Measurements from ENCODE around the gene UGT1A1.

UGT1A1 gene

GRCh38 chr2:233754872-233755611 is 5.0 kb upstream of the UGT1A1 start:
- H3K27ac ChIP-seq = no peak overlapping the region
- no peak for DNase-seq (ENCODE audit: low read depth, low spot score)
- no peak overlapping the region for H3K4me3 ChIP-seq
- H3K9ac ChIP-seq (ENCODE audit: insufficient read length) = no peak overlapping the region
- no peaks in the 10 kb centered on the region for H3K9me3 ChIP-seq (ENCODE audit: low read depth, low read length)
- no peaks in the 10 kb centered on the region for H3K36me3 ChIP-seq (ENCODE audit: insufficient read depth, low read length)
- TF ChIP-seq POLR2AphosphoS5 (IDR thresholded peaks at IDR 0.05; ENCODE audit: borderline replicate concordance, low read depth, low read length) = no peak
- no peak for TF ChIP-seq EZH2 (IDR thresholded peaks at IDR 0.05)
- TF ChIP-seq FOXP2 (optimal IDR thresholded peaks at IDR 0.05; ENCODE audit: control extremely low read depth, extremely low read length, insufficient read depth) = no peak

GRCh38 chr2:233756429-233757081 is 3.5 kb upstream of the UGT1A1 start:
- TF ChIP-seq EZH2 (IDR thresholded peaks at IDR 0.05) (no peak), POLR2AphosphoS5 (IDR thresholded peaks at IDR 0.05; ENCODE audit: borderline replicate concordance, low read depth, low read length) (no peak), FOXP2 (optimal IDR thresholded peaks at IDR 0.05; ENCODE audit: control extremely low read depth, extremely low read length, insufficient read depth) (no peak)
- DNase-seq (ENCODE audit: low read depth, low spot score) = no peak
- no peak overlapping the region for H3K4me3 ChIP-seq
- H3K9ac ChIP-seq (ENCODE audit: insufficient read length) = no peak overlapping the region
- H3K9me3 ChIP-seq (ENCODE audit: low read depth, low read length) = no peaks in the 10 kb centered on the region
- H3K36me3 ChIP-seq (ENCODE audit: insufficient read depth, low read length) = no peaks in the 10 kb centered on the region
- H3K27ac ChIP-seq = no peak overlapping the region

GRCh38 chr2:233758141-233758540 is 1.9 kb upstream of the UGT1A1 start:
- no peaks in the 10 kb centered on the region for H3K9me3 ChIP-seq (ENCODE audit: low read depth, low read length)
- H3K4me3 ChIP-seq = no peak overlapping the region
- DNase-seq (ENCODE audit: low read depth, low spot score) = no peak

GRCh38 chr2:233758849-233759248 is 1.2 kb upstream of the UGT1A1 start:
- no peak overlapping the region for H3K9ac ChIP-seq (ENCODE audit: insufficient read length)

More at GRCh38 chr2:233758141-233758540, 1.9 kb upstream of the UGT1A1 start:
- no peak overlapping the region for H3K9ac ChIP-seq (ENCODE audit: insufficient read length)
- H3K36me3 ChIP-seq (ENCODE audit: insufficient read depth, low read length) = no peaks in the 10 kb centered on the region
- H3K27ac ChIP-seq = no peak overlapping the region
- TF ChIP-seq POLR2AphosphoS5 (IDR thresholded peaks at IDR 0.05; ENCODE audit: borderline replicate concordance, low read depth, low read length) (no peak), FOXP2 (optimal IDR thresholded peaks at IDR 0.05; ENCODE audit: control extremely low read depth, extremely low read length, insufficient read depth) (no peak), EZH2 (IDR thresholded peaks at IDR 0.05) (no peak)

GRCh38 chr2:233761040-233761769 is 1.1 kb downstream of the UGT1A1 start:
- TF ChIP-seq EZH2 (IDR thresholded peaks at IDR 0.05) = no peak
- no peak for TF ChIP-seq FOXP2 (optimal IDR thresholded peaks at IDR 0.05; ENCODE audit: control extremely low read depth, extremely low read length, insufficient read depth)
- TF ChIP-seq POLR2AphosphoS5 (IDR thresholded peaks at IDR 0.05; ENCODE audit: borderline replicate concordance, low read depth, low read length) = no peak
- no peaks in the 10 kb centered on the region for H3K9me3 ChIP-seq (ENCODE audit: low read depth, low read length)
- no peak overlapping the region for H3K27ac ChIP-seq
- DNase-seq (ENCODE audit: low read depth, low spot score) = no peak
- no peak overlapping the region for H3K9ac ChIP-seq (ENCODE audit: insufficient read length)
- H3K4me3 ChIP-seq = no peak overlapping the region
- no peaks in the 10 kb centered on the region for H3K36me3 ChIP-seq (ENCODE audit: insufficient read depth, low read length)

More at GRCh38 chr2:233758849-233759248, 1.2 kb upstream of the UGT1A1 start:
- no peak for TF ChIP-seq EZH2 (IDR thresholded peaks at IDR 0.05)
- no peak overlapping the region for H3K27ac ChIP-seq
- H3K4me3 ChIP-seq = no peak overlapping the region
- no peaks in the 10 kb centered on the region for H3K36me3 ChIP-seq (ENCODE audit: insufficient read depth, low read length)
- no peaks in the 10 kb centered on the region for H3K9me3 ChIP-seq (ENCODE audit: low read depth, low read length)
- DNase-seq (ENCODE audit: low read depth, low spot score) = no peak

GRCh38 chr2:233764264-233764663 is 4.2 kb downstream of the UGT1A1 start:
- no peaks in the 10 kb centered on the region for H3K9me3 ChIP-seq (ENCODE audit: low read depth, low read length)
- no peak overlapping the region for H3K9ac ChIP-seq (ENCODE audit: insufficient read length)
- H3K36me3 ChIP-seq (ENCODE audit: insufficient read depth, low read length) = no peaks in the 10 kb centered on the region
- H3K27ac ChIP-seq = no peak overlapping the region
- no peak for TF ChIP-seq FOXP2 (optimal IDR thresholded peaks at IDR 0.05; ENCODE audit: control extremely low read depth, extremely low read length, insufficient read depth)
- no peak for TF ChIP-seq EZH2 (IDR thresholded peaks at IDR 0.05)
- no peak for TF ChIP-seq POLR2AphosphoS5 (IDR thresholded peaks at IDR 0.05; ENCODE audit: borderline replicate concordance, low read depth, low read length)
- no peak overlapping the region for H3K4me3 ChIP-seq
- DNase-seq (ENCODE audit: low read depth, low spot score) = no peak

- Histone ChIP-seq H3K27ac (no peak overlapping the region), H3K36me3 (ENCODE audit: insufficient read depth, low read length) (no peaks in the 10 kb centered on the region), H3K9me3 (ENCODE audit: low read depth, low read length) (no peaks in the 10 kb centered on the region), H3K4me3 (no peak overlapping the region), H3K9ac (ENCODE audit: insufficient read length) (no peak overlapping the region)
- TF ChIP-seq POLR2AphosphoS5 (IDR thresholded peaks at IDR 0.05; ENCODE audit: borderline replicate concordance, low read depth, low read length) (no peak), EZH2 (IDR thresholded peaks at IDR 0.05) (no peak), FOXP2 (optimal IDR thresholded peaks at IDR 0.05; ENCODE audit: control extremely low read depth, extremely low read length, insufficient read depth) (no peak)
- no peak for DNase-seq (ENCODE audit: low read depth, low spot score)
Measured at GRCh38 chr2:233764761-233765160, 4.7 kb downstream of the UGT1A1 start.

GRCh38 chr2:233766416-233766815 is 6.3 kb downstream of the UGT1A1 start:
- no peak for DNase-seq (ENCODE audit: low read depth, low spot score)
- Histone ChIP-seq H3K9ac (ENCODE audit: insufficient read length) (no peak overlapping the region), H3K36me3 (ENCODE audit: insufficient read depth, low read length) (no peaks in the 10 kb centered on the region), H3K4me3 (no peak overlapping the region), H3K9me3 (ENCODE audit: low read depth, low read length) (no peaks in the 10 kb centered on the region), H3K27ac (no peak overlapping the region)
- TF ChIP-seq FOXP2 (optimal IDR thresholded peaks at IDR 0.05; ENCODE audit: control extremely low read depth, extremely low read length, insufficient read depth) = no peak
- no peak for TF ChIP-seq EZH2 (IDR thresholded peaks at IDR 0.05)
- TF ChIP-seq POLR2AphosphoS5 (IDR thresholded peaks at IDR 0.05; ENCODE audit: borderline replicate concordance, low read depth, low read length) = no peak

Data from SK-N-MC (cell line).